Raji (cell line): ENCODE results near the gene INAFM2.

Experiments used
- POLR2A ChIP-seq: IDR thresholded peaks from 2 replicates; pipeline ENCODE4 v1.6.1; 2011; ENCODE audit warnings: low read depth, low read length, control low read depth; ENCODE audit not compliant: insufficient read depth

Gene INAFM2

DNA sequence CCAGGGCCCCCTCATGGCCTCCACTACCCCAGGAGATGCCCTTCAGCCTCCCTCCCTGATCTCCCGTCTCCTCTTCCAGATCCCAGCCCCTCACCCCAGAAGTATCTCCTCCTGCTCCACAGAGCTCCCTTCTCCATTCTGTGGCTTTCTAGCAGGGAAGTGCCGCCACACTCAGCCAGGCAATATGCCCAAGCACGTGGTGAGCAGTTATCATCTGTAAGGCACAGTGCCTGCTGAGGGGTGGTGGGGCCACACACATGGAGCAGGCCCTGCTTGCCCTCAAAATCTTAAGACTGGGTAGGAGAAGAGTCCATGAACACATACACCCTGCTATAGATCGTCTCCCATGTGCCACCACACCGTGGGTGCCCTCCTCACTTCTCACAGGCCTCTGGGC lies 25.0 kb downstream of the INAFM2 start:
- TF ChIP-seq POLR2A, result no peak

DNA sequence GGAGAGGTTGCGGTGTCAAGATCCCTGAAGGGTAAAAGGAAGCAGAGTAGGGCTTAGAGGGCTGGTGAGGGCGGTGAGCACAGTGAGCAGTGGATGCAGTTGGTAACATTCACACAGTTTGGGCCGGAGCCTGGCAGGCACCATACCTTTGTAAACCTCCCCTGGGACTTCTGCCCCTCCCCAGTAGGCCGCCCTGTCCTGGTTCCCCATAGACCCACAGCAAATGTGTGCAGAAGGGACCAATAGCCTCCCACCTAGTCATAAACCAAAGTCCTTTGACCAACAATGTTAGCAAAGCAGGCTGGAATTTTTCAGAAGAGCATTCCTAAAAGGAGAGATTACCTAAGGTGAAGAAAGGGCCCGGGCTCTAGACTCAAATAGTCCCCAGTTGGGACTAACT lies 25.7 kb downstream of the INAFM2 start:
- no peak for TF ChIP-seq POLR2A

DNA sequence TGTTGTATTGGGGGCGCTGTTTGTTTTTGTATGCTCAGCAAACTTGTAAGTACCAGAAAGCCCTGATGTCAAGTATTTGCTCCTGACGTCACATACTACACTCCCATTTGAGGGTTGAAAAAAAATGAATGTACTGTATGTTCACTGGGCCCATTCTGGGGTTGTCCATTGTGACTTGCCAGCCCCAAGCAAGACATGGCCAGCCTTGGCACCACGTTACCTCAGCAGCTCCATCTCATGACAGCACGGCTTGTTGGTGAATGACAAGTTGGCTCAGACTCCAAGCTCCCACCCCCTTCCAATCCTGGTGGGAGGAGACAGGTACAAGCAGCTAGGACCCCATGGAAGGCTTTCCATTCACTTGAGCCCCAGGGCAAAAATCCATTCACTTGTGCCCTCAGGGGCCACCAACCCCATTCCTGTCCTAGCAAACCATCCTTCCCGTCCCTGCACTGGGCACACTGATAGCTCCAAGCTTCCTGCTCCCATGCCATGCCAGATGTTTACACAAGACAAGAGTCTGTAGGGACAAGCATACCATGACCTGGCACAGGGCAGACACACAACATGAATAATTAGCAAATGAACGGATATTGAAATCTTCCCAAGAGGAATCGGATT lies 28.9 kb downstream of the INAFM2 start:
- no peak for TF ChIP-seq POLR2A

DNA sequence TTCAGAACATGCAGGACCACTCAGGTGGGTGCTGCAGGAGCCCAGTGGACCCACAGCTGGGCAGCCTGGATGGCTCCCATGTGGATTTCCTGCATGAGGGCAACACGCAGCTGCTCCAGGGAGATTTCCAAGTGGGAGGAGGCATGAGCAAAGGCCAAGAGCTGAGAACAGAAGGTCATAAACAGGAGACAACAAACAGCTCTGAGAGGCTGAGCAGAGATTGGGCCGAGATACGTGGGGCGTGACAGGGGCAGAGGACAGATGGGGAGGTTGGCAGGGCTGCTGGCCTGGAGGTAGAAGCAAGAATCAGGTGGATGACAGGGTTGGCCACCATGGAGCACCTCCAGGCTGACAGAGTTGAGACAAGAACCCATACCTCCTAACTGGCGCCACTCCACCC lies 30.2 kb downstream of the INAFM2 start:
- TF ChIP-seq POLR2A, result no peak

DNA sequence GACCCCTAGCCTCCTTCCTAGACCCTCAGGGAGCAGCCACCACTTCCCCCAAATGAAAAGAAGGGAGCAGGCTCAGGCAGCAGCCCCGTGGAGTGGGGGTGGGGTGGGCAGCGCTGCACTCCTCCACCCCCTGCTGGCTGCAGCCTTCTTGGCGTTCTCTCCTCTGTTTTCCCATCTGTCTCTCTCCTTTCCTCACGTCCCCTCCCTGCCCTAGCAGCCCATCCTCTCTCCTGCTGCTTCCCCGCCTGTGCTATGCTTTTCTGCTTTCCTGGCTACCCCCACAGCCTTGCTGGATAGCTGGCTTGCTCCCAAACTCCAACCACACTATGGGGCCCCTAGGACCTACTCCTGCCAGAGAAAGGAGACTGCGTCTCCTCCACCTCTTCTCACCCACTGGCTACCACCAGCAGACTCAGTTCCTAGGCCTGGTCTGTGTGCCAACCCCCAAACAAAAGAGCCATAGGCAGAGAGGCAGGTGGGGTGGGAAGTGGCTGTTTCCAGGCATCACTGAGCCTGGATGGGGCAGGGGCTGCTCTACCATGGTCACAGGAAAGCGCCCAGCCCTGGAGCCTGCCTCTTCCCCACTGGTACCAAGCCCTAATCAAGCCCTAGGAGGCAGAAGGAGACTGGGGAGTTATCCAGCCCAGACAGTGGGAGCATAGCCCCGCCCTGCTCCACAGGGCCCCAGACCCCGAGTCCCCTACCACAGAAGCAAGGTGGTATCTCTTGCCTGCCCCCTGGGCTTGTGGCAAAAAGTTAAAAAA lies 31.1 kb downstream of the INAFM2 start:
- no peak for TF ChIP-seq POLR2A

DNA sequence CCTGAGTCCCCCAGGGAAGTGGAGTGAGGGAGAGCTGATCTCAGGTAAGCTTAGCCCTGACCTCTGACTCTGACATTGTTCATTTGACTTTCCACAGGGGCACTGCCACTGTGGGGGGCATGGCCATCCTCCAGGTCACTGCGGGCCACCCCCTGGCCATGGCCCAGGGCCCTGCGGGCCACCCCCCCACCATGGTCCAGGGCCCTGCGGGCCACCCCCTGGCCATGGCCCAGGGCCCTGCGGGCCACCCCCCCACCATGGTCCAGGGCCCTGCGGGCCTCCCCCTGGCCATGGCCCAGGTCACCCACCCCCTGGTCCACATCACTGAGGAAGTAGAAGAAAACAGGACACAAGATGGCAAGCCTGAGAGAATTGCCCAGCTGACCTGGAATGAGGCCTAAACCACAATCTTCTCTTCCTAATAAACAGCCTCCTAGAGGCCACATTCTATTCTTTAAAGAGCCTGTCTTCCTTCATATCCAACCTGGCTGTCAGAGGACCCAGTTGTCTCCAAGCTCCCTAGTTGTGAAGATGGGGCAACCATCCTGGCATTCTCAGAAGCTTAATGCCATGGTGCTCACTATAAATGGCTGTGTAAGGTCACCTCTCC lies 32.6 kb downstream of the INAFM2 start:
- TF ChIP-seq POLR2A, result no peak

DNA sequence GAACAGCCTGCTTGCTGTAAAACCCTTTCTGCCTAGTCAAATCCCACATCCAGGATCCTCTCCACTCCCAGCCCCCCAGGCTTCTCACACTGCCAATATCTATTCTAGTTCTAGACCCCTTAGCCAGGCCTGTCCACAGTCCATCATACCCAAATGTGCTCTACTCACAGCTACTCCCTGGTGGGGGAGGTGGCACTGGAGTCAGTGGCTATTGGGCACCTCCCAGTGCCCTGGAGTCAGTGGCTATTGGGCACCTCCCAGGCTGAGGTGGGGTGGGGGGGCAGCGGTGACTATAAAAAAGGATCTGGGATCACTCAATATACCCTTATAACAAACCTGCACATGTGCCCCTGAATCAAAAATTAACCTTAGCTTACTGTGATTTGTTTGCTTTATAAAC lies 33.8 kb downstream of the INAFM2 start:
- TF ChIP-seq POLR2A, result no peak

DNA sequence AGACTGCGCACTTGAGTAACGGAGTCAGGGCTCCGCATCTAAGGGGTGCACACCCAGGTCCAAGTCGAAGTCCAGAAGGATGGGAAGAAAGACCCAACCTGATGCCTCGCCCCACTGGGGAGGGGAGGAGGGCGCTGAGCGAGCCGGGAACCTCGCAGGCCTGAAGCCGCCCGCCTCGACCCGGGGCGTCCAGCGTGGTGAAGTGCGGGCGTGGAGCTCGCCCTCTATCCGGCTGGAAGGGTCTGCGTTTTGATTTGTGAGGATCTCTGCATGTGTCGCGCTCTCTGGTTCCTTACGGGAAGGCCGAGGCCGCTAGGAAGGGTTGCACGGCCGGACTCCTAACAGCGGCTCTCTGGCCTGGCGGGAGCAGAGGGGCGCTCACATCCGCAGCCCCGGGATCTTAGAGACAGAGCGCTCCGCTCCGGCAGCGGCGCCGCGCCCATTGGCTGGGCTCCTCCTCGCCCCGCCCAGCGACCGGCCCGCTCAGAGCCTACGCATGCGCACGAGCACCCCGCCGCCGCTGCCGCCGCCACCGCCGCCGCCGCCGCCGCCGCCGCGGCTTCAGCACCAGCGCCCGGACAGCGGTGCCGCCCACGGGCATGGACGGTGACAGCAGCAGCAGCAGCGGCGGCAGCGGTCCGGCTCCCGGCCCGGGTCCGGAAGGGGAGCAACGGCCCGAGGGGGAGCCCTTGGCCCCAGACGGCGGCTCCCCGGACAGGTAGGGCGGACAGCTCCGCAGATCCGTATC lies 34.4 kb downstream of the INAFM2 start, which contains the start of gene DISP2:
DISP2 (plus strand) TSS at position 497 of the 748 bp plus-strand sequence; CDS start at position 600, 103 bp downstream.
- TF ChIP-seq POLR2A, result peak; percentile 58

DNA sequence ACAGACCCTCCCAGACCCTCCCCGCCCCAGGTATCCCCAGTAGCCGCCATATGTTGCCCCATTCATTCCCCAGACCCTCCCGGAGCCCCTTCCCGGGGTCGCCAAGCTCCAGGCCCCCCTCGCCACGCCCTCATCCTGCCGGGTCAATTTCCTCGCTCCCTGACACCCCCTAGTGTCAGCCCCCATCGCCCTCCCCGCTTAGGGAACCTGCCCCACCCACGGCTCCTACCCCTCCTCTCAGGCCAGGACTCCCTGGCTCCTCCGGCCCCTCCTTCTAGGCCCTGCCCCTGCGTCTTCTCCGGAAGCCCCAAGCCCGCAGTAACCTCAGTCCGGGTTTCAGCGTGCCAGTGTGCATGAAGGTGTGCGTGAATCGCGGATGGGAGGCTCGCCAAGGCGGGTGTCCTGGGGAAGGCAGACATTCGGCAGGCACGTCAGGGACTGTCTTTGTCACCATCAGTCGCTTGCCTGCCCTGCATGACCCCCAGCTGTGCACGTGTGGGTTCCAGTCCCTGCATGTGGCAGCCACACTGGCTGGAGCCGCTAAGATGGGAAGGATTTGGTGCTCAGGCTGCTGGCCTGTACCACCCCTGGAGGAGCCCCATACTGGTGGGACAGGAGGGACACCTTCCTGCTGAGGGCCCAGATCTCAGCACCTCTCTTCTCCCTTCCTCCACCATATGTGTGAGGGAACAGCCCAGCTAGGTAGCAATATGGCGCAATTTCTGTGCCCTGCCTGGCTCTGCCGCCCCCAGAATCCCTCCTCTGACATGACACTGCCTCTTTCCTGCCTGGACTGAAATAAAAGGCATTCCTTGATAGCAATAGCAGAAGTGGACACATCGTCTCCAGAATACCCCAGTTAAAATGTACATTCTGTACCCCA lies 35.2 kb downstream of the INAFM2 start:
- peak; percentile 69 for TF ChIP-seq POLR2A

DNA sequence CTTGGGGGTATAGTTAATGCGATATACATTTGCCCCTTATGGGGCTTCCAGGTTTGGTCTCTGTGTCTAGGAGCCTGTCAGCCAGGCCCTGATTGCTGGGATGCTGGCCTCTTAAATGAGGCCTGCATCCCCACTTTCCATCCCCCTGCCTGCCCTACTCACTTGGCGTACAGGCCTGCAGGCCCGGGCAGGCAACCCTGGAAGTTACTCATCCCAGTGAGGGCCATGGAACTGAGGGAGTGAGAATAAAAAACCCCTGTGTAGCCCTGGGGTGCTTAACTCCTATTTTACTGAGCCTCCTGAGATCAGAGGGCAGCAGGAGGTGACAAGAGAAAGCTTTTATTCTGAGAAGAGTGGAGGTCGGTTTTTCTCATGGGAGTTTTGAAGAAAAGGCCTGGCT lies 36.5 kb downstream of the INAFM2 start:
- TF ChIP-seq POLR2A, result no peak

DNA sequence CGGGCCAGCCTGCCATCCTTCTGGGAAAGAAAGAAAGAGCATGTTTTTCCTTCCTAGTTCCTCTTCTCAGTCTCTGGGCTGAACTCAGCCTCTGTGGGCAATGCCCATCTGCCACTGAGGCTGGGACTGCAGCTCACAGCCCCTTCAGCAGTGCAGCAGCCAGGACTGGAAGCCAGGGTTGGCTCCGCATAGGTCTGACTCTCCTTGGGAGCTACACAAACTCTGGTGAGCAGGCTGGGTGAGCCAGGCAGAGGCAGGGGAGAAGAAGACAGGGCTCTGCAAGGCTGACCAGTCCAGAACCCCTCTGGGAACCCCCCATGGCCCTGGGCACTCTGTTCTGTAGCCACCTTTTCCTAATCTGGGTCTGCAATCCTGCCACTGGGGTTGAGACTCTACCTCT lies 38.1 kb downstream of the INAFM2 start:
- TF ChIP-seq POLR2A, result no peak

DNA sequence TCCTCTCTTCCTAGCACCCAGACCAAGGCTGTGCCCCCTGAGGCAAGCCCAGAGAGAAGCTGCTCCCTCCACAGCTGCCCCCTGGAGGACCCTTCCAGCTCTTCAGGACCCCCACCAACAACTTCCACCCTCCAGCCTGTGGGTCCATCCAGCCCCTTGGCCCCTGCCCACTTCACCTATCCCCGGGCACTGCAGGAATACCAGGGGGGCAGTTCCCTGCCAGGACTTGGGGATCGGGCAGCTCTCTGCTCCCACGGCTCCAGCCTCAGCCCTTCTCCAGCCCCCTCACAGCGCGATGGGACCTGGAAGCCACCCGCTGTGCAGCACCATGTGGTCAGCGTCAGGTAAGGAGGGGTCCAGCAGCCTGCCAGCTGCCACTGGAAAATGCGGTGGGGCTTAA lies 40.1 kb downstream of the INAFM2 start:
- no peak for TF ChIP-seq POLR2A

DNA sequence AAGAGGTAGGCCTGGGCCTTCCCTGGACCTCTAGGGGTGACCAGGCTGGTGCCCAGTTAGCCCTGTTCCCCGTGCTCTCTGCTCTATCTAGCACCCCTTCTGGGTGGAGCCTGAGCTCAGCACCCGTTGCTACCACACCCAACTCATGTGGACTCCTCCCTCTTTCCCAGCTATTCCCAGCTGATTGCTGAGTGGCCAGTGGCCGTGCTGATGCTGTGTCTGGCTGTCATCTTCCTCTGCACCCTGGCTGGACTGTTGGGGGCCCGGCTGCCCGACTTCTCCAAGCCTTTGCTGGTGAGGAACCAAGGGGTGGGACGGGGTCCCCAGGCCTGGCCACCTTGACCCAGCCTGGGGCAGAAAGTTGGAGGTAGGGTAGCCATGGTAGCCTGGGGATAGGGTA lies 40.8 kb downstream of the INAFM2 start:
- TF ChIP-seq POLR2A, result no peak

DNA sequence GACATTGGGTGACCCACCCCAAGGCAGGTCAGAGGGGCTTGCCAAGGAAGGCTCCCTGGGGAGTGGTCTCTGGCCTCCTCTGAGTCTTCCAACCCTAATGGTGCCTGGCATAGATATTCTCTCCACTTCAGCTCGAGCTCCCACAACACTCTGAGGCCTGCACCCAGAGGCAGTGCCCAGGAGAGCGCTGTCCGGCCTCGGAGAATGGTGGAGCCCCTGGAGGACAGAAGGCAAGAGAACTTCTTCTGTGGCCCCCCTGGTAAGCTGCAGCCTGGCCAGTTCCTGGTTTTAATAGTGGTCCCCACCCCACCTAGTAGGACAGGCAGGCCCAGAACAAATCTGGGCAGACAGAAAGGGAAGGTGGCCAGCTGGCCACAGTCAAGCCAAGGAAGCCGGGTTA lies 41.5 kb downstream of the INAFM2 start:
- TF ChIP-seq POLR2A, result no peak
